K562 (cell line): ENCODE measurements around the gene SLC46A3. TPM values are rescaled to one million over a fixed set of nuclear protein-coding genes. Genes with fewer than 3 reads are reported as not detected.
A peak's percentile ranks its signal among the peaks of the same experiment; 100 is the strongest.

ENCODE experiments used
- ATAC-seq: fragments of 200-7000 bp; cut with Tn5 transposase; 3 replicates; pipeline ENCODE4 v1.9.1; 2020; ENCODE audit warnings: moderate library complexity
- BruUV-seq: library from RNA; stranded (reverse); fragments of 400-500 nt; replicated peaks from 2 replicates; lab custom pipeline; 2021; lab: Mats Ljungman, UMichigan
- CTCF ChIA-PET: fragments of 300-600 bp; formaldehyde crosslinking; extraction: SDS; loops from one replicate; lab custom pipeline; 2021; ENCODE audit warnings: low intra/inter-chr PET ratio; lab: Yijun Ruan, JAX
- POLR2A ChIA-PET: fragments of 300-600, 350-650 bp; sonication (Branson Sonifier 250); formaldehyde crosslinking; extraction: SDS; loops from one replicate; lab custom pipeline; 2021; ENCODE audit warnings: antibody characterized with exemption, inconsistent platforms; lab: Yijun Ruan, JAX
- DNase-seq, 4 experiments: peaks; one replicate each; pipeline versions ENCODE4 v3.0.0 to v3.0.0-alpha.2; 2011 to 2018; ENCODE audit warnings: low spot score in 3 of 4, mixed read lengths in 3 of 4; ENCODE audit errors: extremely low read depth in 1 of 4
- FAIRE-seq: peaks from 2 replicates; lab custom pipeline; 2011; peaks lifted over from hg19 to GRCh38; lab: Jason Lieb, UNC
- H2AFZ ChIP-seq: 2 replicates; pipeline ENCODE4 v1.6.0; 2011; ENCODE audit warnings: low read depth, low read length, control low read depth, inconsistent platforms
- H3K27ac ChIP-seq: fragments of 200-600 bp; 3 replicates; pipeline ENCODE4 v1.8.0; 2011; ENCODE audit warnings: low read depth, mild to moderate bottlenecking, control low read depth, inconsistent platforms, low read length, moderate library complexity, mixed read lengths; ENCODE audit errors: extremely low read depth
- H3K27me3 ChIP-seq, 2 experiments: fragments of 300-600 bp in 1 of 2; 2 replicates in 1 of 2; 3 replicates in 1 of 2; pipeline versions ENCODE4 v1.6.0 to v1.8.0; 2011; ENCODE audit warnings: inconsistent platforms in 2 of 2, low read length in 2 of 2, mild to moderate bottlenecking in 1 of 2, mixed read lengths in 1 of 2, moderate library complexity in 1 of 2; ENCODE audit not compliant: control insufficient read depth in 2 of 2, insufficient read depth in 2 of 2
- H3K36me3 ChIP-seq: fragments of 300-600 bp; 3 replicates; pipeline ENCODE4 v1.8.0; 2011; ENCODE audit warnings: mild to moderate bottlenecking, low read length, inconsistent platforms; ENCODE audit not compliant: control insufficient read depth, insufficient read depth
- H3K4me1 ChIP-seq, 2 experiments: fragments of 200-600 bp in 1 of 2; replicated peaks in 1 of 2; 2 replicates in 1 of 2; 3 replicates in 1 of 2; pipeline versions ENCODE4 v1.5.1 to v1.8.0; 2011; ENCODE audit warnings: inconsistent platforms in 2 of 2, low read length in 2 of 2, mild to moderate bottlenecking in 1 of 2, mixed read lengths in 1 of 2, moderate library complexity in 1 of 2; ENCODE audit not compliant: control insufficient read depth in 2 of 2, insufficient read depth in 2 of 2
- H3K4me2 ChIP-seq: 2 replicates; pipeline ENCODE4 v1.6.1; 2011; ENCODE audit warnings: low read length, control low read depth, inconsistent platforms, mixed read lengths; ENCODE audit not compliant: insufficient read depth
- H3K4me3 ChIP-seq: fragments of 200-600 bp; sonication (generic), shearing (Covaris generic); 2 replicates; pipeline ENCODE4 v1.5.1; 2016; ENCODE audit warnings: control low read depth, inconsistent platforms
- H3K79me2 ChIP-seq: fragments of 200-600 bp; 3 replicates; pipeline ENCODE4 v1.8.0; 2011; ENCODE audit warnings: low read length, inconsistent platforms; ENCODE audit not compliant: control insufficient read depth, insufficient read depth
- H3K9ac ChIP-seq, 2 experiments: 2 replicates each; pipeline versions ENCODE4 v1.6.0 to v1.6.1; 2011; ENCODE audit warnings: low read depth in 2 of 2, low read length in 2 of 2, control low read depth in 1 of 2, inconsistent platforms in 1 of 2, mild to moderate bottlenecking in 1 of 2, mixed read lengths in 1 of 2; ENCODE audit not compliant: insufficient read depth in 1 of 2
- H3K9me1 ChIP-seq: one replicate; pipeline ENCODE4 v1.6.0; 2011; ENCODE audit warnings: inconsistent platforms, mild to moderate bottlenecking, low read length, moderate library complexity; ENCODE audit not compliant: control insufficient read depth, insufficient read depth
- H3K9me3 ChIP-seq: replicated peaks from 2 replicates; pipeline ENCODE4 v1.5.1; 2011; ENCODE audit warnings: low read depth, low read length, inconsistent platforms; ENCODE audit not compliant: control insufficient read depth, insufficient read depth
- H4K20me1 ChIP-seq: replicated peaks from 2 replicates; pipeline ENCODE4 v1.6.1; 2011; ENCODE audit warnings: low read length, inconsistent platforms, mixed read lengths; ENCODE audit not compliant: control insufficient read depth, insufficient read depth
- POLR2G ChIP-seq: fragments of 200-400 bp; formaldehyde crosslinking; IDR thresholded peaks from 2 replicates; pipeline ENCODE4 v1.6.1; 2017; ENCODE audit warnings: low read depth, mild to moderate bottlenecking, antibody characterized with exemption, low read length, moderate library complexity
- PPARD ChIP-seq: fragments of 250-450 bp; sonication (Bioruptor Pico); IDR thresholded peaks from 2 replicates; pipeline ENCODE4 v1.8.0; 2022; ENCODE audit warnings: inconsistent platforms, mild to moderate bottlenecking, moderate library complexity
- SRSF7 ChIP-seq: fragments of 200-400 bp; formaldehyde crosslinking; optimal IDR thresholded peaks from 2 replicates; pipeline ENCODE3; 2017; ENCODE audit warnings: mild to moderate bottlenecking, low read depth, low read length
- ZBTB8A ChIP-seq: fragments of 450-650 bp; IDR thresholded peaks from 2 replicates; pipeline ENCODE4 v1.6.1; 2018; ENCODE audit warnings: mild to moderate bottlenecking, moderate library complexity; ENCODE audit not compliant: partially characterized antibody
- ZFX ChIP-seq: sonication (generic); formaldehyde crosslinking; IDR thresholded peaks from 2 replicates; pipeline ENCODE4 v1.8.0; 2022; ENCODE audit warnings: mild to moderate bottlenecking, missing genetic modification reagents, moderate library complexity
- ZNF695 ChIP-seq: fragments of 450-650 bp; formaldehyde crosslinking; IDR thresholded peaks from 2 replicates; pipeline ENCODE4 v1.4.0; 2020; ENCODE audit warnings: mild to moderate bottlenecking, moderate library complexity
- WGBS: fragments of 100-300 bp; shearing (Covaris generic); methylation state at CpG from one replicate; pipeline ENCODE4 v1.1.6; 2016; ENCODE audit warnings: low coverage, mixed read lengths; ENCODE audit not compliant: insufficient coverage; ENCODE audit errors: missing lambda C conversion rate; 5-methylcytosine and 5-hydroxymethylcytosine counted together
- in situ Hi-C: fragments of 300-500 bp; cut with MboI; formaldehyde crosslinking; loops from 4 replicates; pipeline ENCODE4 v1.15.0; 2018; ENCODE audit warnings: inconsistent platforms, mixed read lengths
- intact Hi-C: fragments of 100-400 bp; cut with micrococcal nuclease; formaldehyde crosslinking; loops from 2 replicates; pipeline ENCODE4 v1.14.2; 2022
- polyA plus RNA-seq, 8 experiments: library from polyadenylated mRNA; depleted of rRNA in 4 of 8; stranded (reverse) in 5 of 8; unstranded in 3 of 8; fragments of >200 nt; fragmentation: Nextera tagmentation in 2 of 8; fragmentation: Illumina TruSeq in 1 of 8; extraction: Ambion mirVana in 2 of 8; extraction: Trizol in 1 of 8; gene quantifications; 2 replicates each; pipeline versions ENCODE4 v1.2.1 to v1.2.3, GENCODE V29; 2011 to 2014; ENCODE audit warnings: inconsistent platforms in 1 of 8, missing spikeins in 1 of 8
- total RNA-seq, 7 experiments: library from RNA; depleted of rRNA in 6 of 7; stranded (reverse); fragments of >200 nt in 6 of 7; fragmentation: Illumina TruSeq in 2 of 7; extraction: Trizol in 2 of 7; gene quantifications; 2 replicates each; pipeline versions ENCODE4 v1.2.1 to v1.2.3, GENCODE V29; 2011 to 2021; ENCODE audit warnings: low replicate concordance in 1 of 7

Gene SLC46A3
- total and polyA plus RNA-seq, 9 of the 15 experiments (the other 6 are each of a cell fraction or from before 2014, with no cell fraction given) = 0.14 to 1.2 (median 0.51) TPM

DNA sequence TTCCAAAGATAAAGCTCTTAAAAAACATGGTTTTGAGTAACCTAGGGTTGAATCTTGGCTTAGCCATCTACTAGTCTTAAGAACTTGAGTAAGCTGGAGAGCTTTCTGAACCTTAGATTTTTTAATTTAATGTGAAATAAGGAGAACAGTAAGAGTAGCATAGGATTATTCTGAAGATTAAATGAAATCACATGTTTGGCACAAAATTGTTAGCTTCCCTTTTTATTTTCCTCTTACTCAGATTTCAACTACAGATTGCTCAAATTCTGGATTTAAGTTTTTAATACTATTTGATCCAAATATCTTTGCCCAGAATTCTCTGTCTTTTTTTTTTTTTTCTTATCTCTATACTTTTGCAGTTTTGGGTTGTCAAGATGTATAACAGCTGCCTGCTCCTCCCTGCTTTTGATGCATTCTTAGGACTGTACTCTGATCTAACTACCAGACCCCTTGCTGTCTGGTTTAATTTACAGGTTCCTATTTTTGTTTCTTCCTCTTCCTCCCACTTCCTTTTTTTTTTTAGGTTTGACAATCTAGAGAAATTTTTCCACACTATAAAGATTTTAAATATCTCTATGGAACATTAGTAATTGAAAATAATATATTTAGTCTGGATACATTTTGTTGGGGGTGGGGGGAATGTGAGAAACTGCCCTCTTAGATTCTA is 47.5 kb downstream of the SLC46A3 start:
- H2AFZ ChIP-seq = no peak overlapping the region
- H3K9ac ChIP-seq = no peak overlapping the region
- H3K36me3 ChIP-seq = peaks cover 91% of the 10 kb centered on the region
- no TSS peak for BruUV-seq
- H3K4me2 ChIP-seq = no peak overlapping the region
- in situ Hi-C loops = no loop called here
- CTCF ChIA-PET = no interaction called here
- H3K27ac ChIP-seq = no peak overlapping the region
- 0 out of 2 replicates have a peak, but pooled peaks have one; percentile 6 for TF ChIP-seq POLR2G
- TF ChIP-seq PPARD = no peak
- DNase-seq (no peak), FAIRE-seq (no peak), ATAC-seq (no peak)
- H3K79me2 ChIP-seq = peaks cover 4% of the 10 kb centered on the region; the same call in 1 of the 3 replicates
- H3K9me3 ChIP-seq = no peaks in the 10 kb centered on the region
- intact Hi-C loops = no loop called here
- H3K4me1 ChIP-seq = no peaks in the 10 kb centered on the region
- POLR2A ChIA-PET = interaction anchor here (0.6 kb wide), 1 partner anchor 105 kb away, joined by 3 read pairs; no protein-coding TSS in a partner anchor
- H3K4me3 ChIP-seq = no peak overlapping the region
- no peaks in the 10 kb centered on the region for H3K27me3 ChIP-seq
- no peaks in the 10 kb centered on the region for H4K20me1 ChIP-seq
- H3K9me1 ChIP-seq = no peaks in the 10 kb centered on the region

DNA sequence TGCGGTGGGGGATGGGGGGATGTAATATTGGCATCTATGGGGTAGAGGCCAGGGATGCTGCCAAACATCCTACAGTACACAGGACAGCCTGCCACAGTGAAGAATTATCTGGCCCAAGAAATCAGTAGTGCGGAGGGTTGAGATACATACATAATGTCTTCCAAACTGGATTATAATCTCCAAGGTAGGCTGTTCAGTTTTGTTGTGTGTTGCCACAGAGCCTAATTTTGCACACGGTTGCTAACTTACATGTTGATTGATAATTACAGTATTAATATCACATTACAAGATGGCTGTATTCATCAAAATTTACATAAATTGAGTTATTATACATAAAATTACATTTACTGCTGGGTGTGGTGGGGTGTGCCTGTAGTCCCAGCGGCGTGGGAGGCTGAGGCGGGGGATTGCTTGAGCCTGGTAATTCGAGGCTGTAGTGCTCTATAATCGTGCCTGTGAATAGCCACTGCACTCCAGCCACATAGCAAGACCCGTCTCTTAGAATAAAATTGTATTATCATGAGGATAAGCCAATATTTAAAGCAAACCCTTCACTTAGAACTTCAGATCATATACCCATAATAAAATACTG is 51.8 kb downstream of the SLC46A3 start:
- no peaks in the 10 kb centered on the region for H3K9me1 ChIP-seq
- ChIA-PET CTCF (no interaction called here), POLR2A (no interaction called here)
- FAIRE-seq = no peak
- H3K4me2 ChIP-seq = no peak overlapping the region
- H4K20me1 ChIP-seq = no peaks in the 10 kb centered on the region
- H3K27me3 ChIP-seq = no peaks in the 10 kb centered on the region
- H2AFZ ChIP-seq = no peak overlapping the region
- 93% methylated on average over 8 of the region's 9 CpGs for WGBS
- no peak overlapping the region for H3K27ac ChIP-seq
- BruUV-seq = no TSS peak
- H3K36me3 ChIP-seq = peaks cover 95% of the 10 kb centered on the region
- no peak for TF ChIP-seq SRSF7
- no peak for TF ChIP-seq ZBTB8A
- TF ChIP-seq ZFX (CRISPR knock-in tag) = no peak
- no peak for TF ChIP-seq ZNF695 (CRISPR knock-in tag)
- no peak overlapping the region for H3K9ac ChIP-seq
- no peak overlapping the region for H3K4me3 ChIP-seq
- in situ Hi-C loops (no loop called here), intact Hi-C loops (no loop called here)
- ATAC-seq = no peak
- no peaks in the 10 kb centered on the region for H3K9me3 ChIP-seq
- no peaks in the 10 kb centered on the region for H3K4me1 ChIP-seq
- no peak for DNase-seq
- peaks cover 33% of the 10 kb centered on the region for H3K79me2 ChIP-seq
